ENCODE measurements around the gene ABTB2. TPM values are rescaled to one million over a fixed set of nuclear protein-coding genes. Genes with fewer than 3 reads are reported as not detected.

The ABTB2 gene
- total and polyA plus RNA-seq, 2 experiments from 2014 or later = 2.6 to 12.1 TPM

- no peak overlapping the region for H2AFZ ChIP-seq
- no peaks in the 10 kb centered on the region for H3K9me2 ChIP-seq (ENCODE audit: insufficient read depth)
- no peak overlapping the region for H3K27ac ChIP-seq (ENCODE audit: low read depth)
- H3K4me1 ChIP-seq (ENCODE audit: insufficient read depth) = peaks cover 10% of the 10 kb centered on the region
- H3K4me3 ChIP-seq = no peak overlapping the region
- no peaks in the 10 kb centered on the region for H3K36me3 ChIP-seq (ENCODE audit: insufficient read depth)
- no peak overlapping the region for H3K4me2 ChIP-seq
- Mint-ChIP-seq H3K36me3 (ENCODE audit: low read depth) (no peaks in the 10 kb centered on the region), H3K4me1 (peaks cover 24% of the 10 kb centered on the region), H3K9me3 (no peaks in the 10 kb centered on the region), H3K27ac (no peak overlapping the region), H3K4me3 (no peak overlapping the region), H3K27me3 (ENCODE audit: insufficient read depth, low read depth, poor library complexity) (peaks cover 5% of the 10 kb centered on the region)
- no peaks in the 10 kb centered on the region for H3F3A ChIP-seq (replicated peaks; ENCODE audit: low read depth)
- H3K27me3 ChIP-seq (ENCODE audit: insufficient read depth) = no peaks in the 10 kb centered on the region
- no peak for TF ChIP-seq ZNF114 (CRISPR knock-in tag; IDR thresholded peaks at IDR 0.05)
- TF ChIP-seq POLR2AphosphoS5 (IDR thresholded peaks at IDR 0.05; ENCODE audit: low read depth) = no peak
- TF ChIP-seq CREB1 (CRISPR knock-in tag; IDR thresholded peaks at IDR 0.05; ENCODE audit: low read depth) = no peak
- TF ChIP-seq, protein P1, sequence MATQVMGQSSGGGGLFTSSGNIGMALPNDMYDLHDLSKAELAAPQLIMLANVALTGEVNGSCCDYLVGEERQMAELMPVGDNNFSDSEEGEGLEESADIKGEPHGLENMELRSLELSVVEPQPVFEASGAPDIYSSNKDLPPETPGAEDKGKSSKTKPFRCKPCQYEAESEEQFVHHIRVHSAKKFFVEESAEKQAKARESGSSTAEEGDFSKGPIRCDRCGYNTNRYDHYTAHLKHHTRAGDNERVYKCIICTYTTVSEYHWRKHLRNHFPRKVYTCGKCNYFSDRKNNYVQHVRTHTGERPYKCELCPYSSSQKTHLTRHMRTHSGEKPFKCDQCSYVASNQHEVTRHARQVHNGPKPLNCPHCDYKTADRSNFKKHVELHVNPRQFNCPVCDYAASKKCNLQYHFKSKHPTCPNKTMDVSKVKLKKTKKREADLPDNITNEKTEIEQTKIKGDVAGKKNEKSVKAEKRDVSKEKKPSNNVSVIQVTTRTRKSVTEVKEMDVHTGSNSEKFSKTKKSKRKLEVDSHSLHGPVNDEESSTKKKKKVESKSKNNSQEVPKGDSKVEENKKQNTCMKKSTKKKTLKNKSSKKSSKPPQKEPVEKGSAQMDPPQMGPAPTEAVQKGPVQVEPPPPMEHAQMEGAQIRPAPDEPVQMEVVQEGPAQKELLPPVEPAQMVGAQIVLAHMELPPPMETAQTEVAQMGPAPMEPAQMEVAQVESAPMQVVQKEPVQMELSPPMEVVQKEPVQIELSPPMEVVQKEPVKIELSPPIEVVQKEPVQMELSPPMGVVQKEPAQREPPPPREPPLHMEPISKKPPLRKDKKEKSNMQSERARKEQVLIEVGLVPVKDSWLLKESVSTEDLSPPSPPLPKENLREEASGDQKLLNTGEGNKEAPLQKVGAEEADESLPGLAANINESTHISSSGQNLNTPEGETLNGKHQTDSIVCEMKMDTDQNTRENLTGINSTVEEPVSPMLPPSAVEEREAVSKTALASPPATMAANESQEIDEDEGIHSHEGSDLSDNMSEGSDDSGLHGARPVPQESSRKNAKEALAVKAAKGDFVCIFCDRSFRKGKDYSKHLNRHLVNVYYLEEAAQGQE (IDR thresholded peaks at IDR 0.05; ENCODE audit: unreplicated experiment) = no peak
- TF ChIP-seq, protein P2, sequence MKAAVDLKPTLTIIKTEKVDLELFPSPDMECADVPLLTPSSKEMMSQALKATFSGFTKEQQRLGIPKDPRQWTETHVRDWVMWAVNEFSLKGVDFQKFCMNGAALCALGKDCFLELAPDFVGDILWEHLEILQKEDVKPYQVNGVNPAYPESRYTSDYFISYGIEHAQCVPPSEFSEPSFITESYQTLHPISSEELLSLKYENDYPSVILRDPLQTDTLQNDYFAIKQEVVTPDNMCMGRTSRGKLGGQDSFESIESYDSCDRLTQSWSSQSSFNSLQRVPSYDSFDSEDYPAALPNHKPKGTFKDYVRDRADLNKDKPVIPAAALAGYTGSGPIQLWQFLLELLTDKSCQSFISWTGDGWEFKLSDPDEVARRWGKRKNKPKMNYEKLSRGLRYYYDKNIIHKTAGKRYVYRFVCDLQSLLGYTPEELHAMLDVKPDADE (IDR thresholded peaks at IDR 0.05) = no peak
- no peak for TF ChIP-seq JUNB (IDR thresholded peaks at IDR 0.05; ENCODE audit: unreplicated experiment)
- no peak for TF ChIP-seq EZH2 (IDR thresholded peaks at IDR 0.05; ENCODE audit: low read depth, unreplicated experiment)
- no peak for TF ChIP-seq ZNF331 (CRISPR knock-in tag; IDR thresholded peaks at IDR 0.05; ENCODE audit: low read depth)
- no peak for TF ChIP-seq CTCF (conservative IDR thresholded peaks at IDR 0.05; ENCODE audit: low read depth in 2 of 2)
- TF ChIP-seq ZNF462 (CRISPR knock-in tag; IDR thresholded peaks at IDR 0.05) = no peak
- TF ChIP-seq NANOG (IDR thresholded peaks at IDR 0.05; ENCODE audit: borderline replicate concordance) = no peak
- no peak for TF ChIP-seq EZH2phosphoT487 (IDR thresholded peaks at IDR 0.05; ENCODE audit: unreplicated experiment)
- no peak for TF ChIP-seq STAT1 (IDR thresholded peaks at IDR 0.05; ENCODE audit: unreplicated experiment)
- ATAC-seq (no peak), DNase-seq (ENCODE audit: low spot score) (no peak)
- H3K79me2 ChIP-seq (replicated peaks; ENCODE audit: insufficient read depth) = peaks cover 50% of the 10 kb centered on the region
- no peaks in the 10 kb centered on the region; the same call in 1 of the 2 replicates for H4K20me1 ChIP-seq (replicated peaks; ENCODE audit: insufficient read depth)
These were observed 13.4 kb downstream of the ABTB2 start for GRCh38 chr11:34344410-34344767.

Measured in GM23338 (cell line).